H9 (cell line): Measurements from ENCODE around the gene CARM1. TPM values are rescaled to one million over a fixed set of nuclear protein-coding genes. Genes with fewer than 3 reads are reported as not detected.

Source experiments
- DNase-seq: peaks from one replicate; pipeline ENCODE4 v3.0.0-alpha.2; 2017
- H2AFZ ChIP-seq: one replicate; pipeline ENCODE4 v1.6.1; 2013; ENCODE audit warnings: mild to moderate bottlenecking, low read length, control low read depth, moderate library complexity
- H2AK5ac ChIP-seq: 2 replicates; pipeline ENCODE4 v1.6.1; 2013; ENCODE audit warnings: low read length, control low read depth, mixed read lengths; ENCODE audit not compliant: insufficient read length
- H2BK120ac ChIP-seq: one replicate; pipeline ENCODE4 v1.6.1; 2013; ENCODE audit warnings: low read depth, mild to moderate bottlenecking, low read length, control low read depth, inconsistent platforms; ENCODE audit not compliant: poor library complexity, severe bottlenecking
- H2BK12ac ChIP-seq: 2 replicates; pipeline ENCODE4 v1.6.1; 2013; ENCODE audit warnings: low read length, control low read depth, mixed read lengths, low read depth; ENCODE audit not compliant: insufficient read length
- H2BK15ac ChIP-seq: 2 replicates; pipeline ENCODE4 v1.6.1; 2013; ENCODE audit warnings: low read depth, low read length, control low read depth
- H2BK20ac ChIP-seq: one replicate; pipeline ENCODE4 v1.6.1; 2013; ENCODE audit warnings: low read depth, mild to moderate bottlenecking, low read length, control low read depth, inconsistent platforms; ENCODE audit not compliant: poor library complexity, severe bottlenecking
- H2BK5ac ChIP-seq: 2 replicates; pipeline ENCODE4 v1.6.1; 2013; ENCODE audit warnings: low read length, control low read depth, mixed read lengths; ENCODE audit not compliant: insufficient read length
- H3K14ac ChIP-seq: 2 replicates; pipeline ENCODE4 v1.6.1; 2013; ENCODE audit warnings: low read length, control low read depth; ENCODE audit not compliant: insufficient read depth
- H3K18ac ChIP-seq: 2 replicates; pipeline ENCODE4 v1.6.1; 2013; ENCODE audit warnings: low read depth, mild to moderate bottlenecking, mixed read lengths, low read length, control low read depth; ENCODE audit not compliant: insufficient read length
- H3K23ac ChIP-seq: 2 replicates; pipeline ENCODE4 v1.6.1; 2013; ENCODE audit warnings: low read length, control low read depth, mixed read lengths, low read depth; ENCODE audit not compliant: insufficient read length
- H3K23me2 ChIP-seq: 2 replicates; pipeline ENCODE4 v1.6.1; 2013; ENCODE audit warnings: low read depth, mild to moderate bottlenecking, mixed read lengths, low read length, control low read depth; ENCODE audit not compliant: insufficient read length, poor library complexity, severe bottlenecking
- H3K27ac ChIP-seq: 2 replicates; pipeline ENCODE4 v1.5.1; 2013; ENCODE audit warnings: low read length, control low read depth, mixed read lengths, low read depth; ENCODE audit not compliant: insufficient read length
- H3K27me3 ChIP-seq: 2 replicates; pipeline ENCODE4 v1.6.1; 2013; ENCODE audit warnings: low read length, control low read depth, inconsistent platforms; ENCODE audit not compliant: insufficient read depth
- H3K4ac ChIP-seq: 2 replicates; pipeline ENCODE4 v1.6.1; 2013; ENCODE audit warnings: low read depth, mild to moderate bottlenecking, control low read depth, inconsistent platforms, low read length, moderate library complexity
- H3K4me1 ChIP-seq: 2 replicates; pipeline ENCODE4 v1.6.1; 2013; ENCODE audit warnings: low read length, control low read depth, inconsistent platforms; ENCODE audit not compliant: insufficient read depth
- H3K4me2 ChIP-seq: 2 replicates; pipeline ENCODE4 v1.6.1; 2013; ENCODE audit warnings: low read length, control low read depth, mixed read lengths; ENCODE audit not compliant: insufficient read length, insufficient read depth
- H3K56ac ChIP-seq: 2 replicates; pipeline ENCODE4 v1.6.1; 2013; ENCODE audit warnings: low read depth, mild to moderate bottlenecking, mixed read lengths, low read length, control low read depth; ENCODE audit not compliant: insufficient read length
- H3K79me1 ChIP-seq: 2 replicates; pipeline ENCODE4 v1.6.1; 2013; ENCODE audit warnings: low read depth, mild to moderate bottlenecking, moderate library complexity, low read length, control low read depth, inconsistent platforms; ENCODE audit not compliant: insufficient read depth, poor library complexity, severe bottlenecking
- H3K79me2 ChIP-seq: 2 replicates; pipeline ENCODE4 v1.6.1; 2013; ENCODE audit warnings: low read length, control low read depth, inconsistent platforms; ENCODE audit not compliant: insufficient read depth
- H3K9ac ChIP-seq: 2 replicates; pipeline ENCODE4 v1.6.1; 2013; ENCODE audit warnings: low read length, control low read depth, mixed read lengths; ENCODE audit not compliant: insufficient read length; ENCODE audit errors: extremely low read depth
- H3K9me3 ChIP-seq: one replicate; pipeline ENCODE4 v1.6.1; 2013; ENCODE audit warnings: low read depth, low read length, inconsistent platforms; ENCODE audit not compliant: control insufficient read depth
- H3T11ph ChIP-seq: one replicate; pipeline ENCODE4 v1.6.1; 2013; ENCODE audit warnings: mild to moderate bottlenecking, low read length, control low read depth, inconsistent platforms
- H4K20me1 ChIP-seq: one replicate; pipeline ENCODE4 v1.6.1; 2013; ENCODE audit not compliant: control insufficient read depth, insufficient read length, insufficient read depth
- H4K5ac ChIP-seq: 2 replicates; pipeline ENCODE4 v1.6.1; 2013; ENCODE audit warnings: low read depth, mild to moderate bottlenecking, mixed read lengths, low read length, control low read depth; ENCODE audit not compliant: insufficient read length
- H4K8ac ChIP-seq: replicated peaks from 2 replicates; pipeline ENCODE4 v1.6.1; 2013; ENCODE audit warnings: low read length, control low read depth, mixed read lengths, low read depth; ENCODE audit not compliant: insufficient read length
- H4K91ac ChIP-seq: 2 replicates; pipeline ENCODE4 v1.6.1; 2013; ENCODE audit warnings: low read depth, mild to moderate bottlenecking, moderate library complexity, mixed read lengths, low read length, control low read depth; ENCODE audit not compliant: insufficient read length
- H3K27ac Mint-ChIP-seq, 3 experiments: 2 replicates in 2 of 3; 3 replicates in 1 of 3; pipeline ENCODE4 v1.8.0; 2020 to 2021; ENCODE audit warnings: mixed read lengths in 3 of 3, mild to moderate bottlenecking in 1 of 3, moderate library complexity in 1 of 3
- H3K27me3 Mint-ChIP-seq: 2 replicates; pipeline ENCODE4 v1.8.0; 2021; ENCODE audit warnings: low read depth, mild to moderate bottlenecking, moderate library complexity, mixed read lengths
- H3K36me3 Mint-ChIP-seq, 3 experiments: 2 replicates in 2 of 3; 3 replicates in 1 of 3; pipeline ENCODE4 v1.8.0; 2020 to 2021; ENCODE audit warnings: low read depth in 3 of 3, mixed read lengths in 3 of 3; ENCODE audit not compliant: insufficient read depth in 1 of 3
- H3K4me1 Mint-ChIP-seq, 2 experiments: 2 replicates each; pipeline ENCODE4 v1.8.0; 2020; ENCODE audit warnings: mixed read lengths in 2 of 2
- H3K4me3 Mint-ChIP-seq, 2 experiments: 2 replicates in 1 of 2; 3 replicates in 1 of 2; pipeline ENCODE4 v1.8.0; 2020 to 2021; ENCODE audit warnings: mild to moderate bottlenecking in 2 of 2, mixed read lengths in 2 of 2, moderate library complexity in 1 of 2
- H3K9me3 Mint-ChIP-seq, 2 experiments: 2 replicates in 1 of 2; 3 replicates in 1 of 2; pipeline ENCODE4 v1.8.0; 2020; ENCODE audit warnings: mild to moderate bottlenecking in 2 of 2, mixed read lengths in 2 of 2, moderate library complexity in 1 of 2
- CTCF ChIP-seq: fragments of 200-600 bp; sonication (generic); conservative IDR thresholded peaks from 3 replicates; pipeline ENCODE4 v1.8.0; 2021; ENCODE audit warnings: antibody characterized with exemption, mild to moderate bottlenecking
- WGBS: extraction: QIAGEN DNeasy Blood & Tissue Kit; methylation state at CpG from one replicate; pipeline ENCODE4 v1.1.7; 2013; ENCODE audit warnings: missing lambda C conversion rate, low lambda C conversion rate, mixed read lengths; ENCODE audit not compliant: insufficient read length; ENCODE audit errors: extremely low coverage; 5-methylcytosine and 5-hydroxymethylcytosine counted together
- total RNA-seq: library from RNA; stranded (reverse); gene quantifications from 2 replicates; pipeline ENCODE4 v1.2.1, GENCODE V29; 2021

CARM1 gene
- total RNA-seq, 1 experiment from 2014 or later: 111 TPM

GRCh38 chr19:10830370-10830769, 41.0 kb upstream of the CARM1 start:
- Histone ChIP-seq H4K20me1 (no peaks in the 10 kb centered on the region), H2BK5ac (no peak overlapping the region), H2AFZ (no peak overlapping the region), H2BK120ac (no peak overlapping the region), H2BK12ac (no peak overlapping the region), H3K27ac (no peak overlapping the region), H3K9me3 (no peaks in the 10 kb centered on the region), H3K23me2 (no peaks in the 10 kb centered on the region), H4K5ac (no peak overlapping the region), H3K4ac (no peak overlapping the region), H2BK20ac (no peak overlapping the region), H3K18ac (no peak overlapping the region), H4K8ac (no peak overlapping the region), H3K4me1 (no peaks in the 10 kb centered on the region), H3K27me3 (no peaks in the 10 kb centered on the region), H3K56ac (no peak overlapping the region), H2BK15ac (no peak overlapping the region), H4K91ac (no peak overlapping the region), H3K23ac (no peak overlapping the region), H3K79me1 (no peaks in the 10 kb centered on the region), H3T11ph (no peak overlapping the region), H3K79me2 (no peaks in the 10 kb centered on the region), H3K14ac (no peak overlapping the region), H3K9ac (no peak overlapping the region), H3K4me2 (no peak overlapping the region), H2AK5ac (no peak overlapping the region)
- H3K27ac Mint-ChIP-seq: 0 out of 7 replicates have a peak overlapping the region, but pooled peaks of 1 of the 3 experiments have one; percentile 44
- H3K27me3 Mint-ChIP-seq: no peaks in the 10 kb centered on the region
- H3K4me3 Mint-ChIP-seq: peak overlapping the region in 1 of 2 experiments; percentile 35; a peak in 1 of 5 replicates
- no CpG with 5 or more reads among the region's 7 CpGs for WGBS
- TF ChIP-seq CTCF: no peak
- no peaks in the 10 kb centered on the region for H3K9me3 Mint-ChIP-seq
- no peak for DNase-seq
- no peaks in the 10 kb centered on the region for H3K4me1 Mint-ChIP-seq
- H3K36me3 Mint-ChIP-seq: peaks cover 11 to 35% (median 31%) of the 10 kb centered on the region in 3 experiments; a peak in 5 of 7 replicates
